ENCODE results near the gene RRAS. TPM values are rescaled to one million over a fixed set of nuclear protein-coding genes. Genes with fewer than 3 reads are reported as not detected.
"Not testable (repeated sequence)": the region's sequence is repeated elsewhere in the genome, so short reads cannot be mapped to it uniquely, and the experiment has no call there.

Gene RRAS
- polyA plus RNA-seq, 1 experiment, result 64.2 TPM

DNA sequence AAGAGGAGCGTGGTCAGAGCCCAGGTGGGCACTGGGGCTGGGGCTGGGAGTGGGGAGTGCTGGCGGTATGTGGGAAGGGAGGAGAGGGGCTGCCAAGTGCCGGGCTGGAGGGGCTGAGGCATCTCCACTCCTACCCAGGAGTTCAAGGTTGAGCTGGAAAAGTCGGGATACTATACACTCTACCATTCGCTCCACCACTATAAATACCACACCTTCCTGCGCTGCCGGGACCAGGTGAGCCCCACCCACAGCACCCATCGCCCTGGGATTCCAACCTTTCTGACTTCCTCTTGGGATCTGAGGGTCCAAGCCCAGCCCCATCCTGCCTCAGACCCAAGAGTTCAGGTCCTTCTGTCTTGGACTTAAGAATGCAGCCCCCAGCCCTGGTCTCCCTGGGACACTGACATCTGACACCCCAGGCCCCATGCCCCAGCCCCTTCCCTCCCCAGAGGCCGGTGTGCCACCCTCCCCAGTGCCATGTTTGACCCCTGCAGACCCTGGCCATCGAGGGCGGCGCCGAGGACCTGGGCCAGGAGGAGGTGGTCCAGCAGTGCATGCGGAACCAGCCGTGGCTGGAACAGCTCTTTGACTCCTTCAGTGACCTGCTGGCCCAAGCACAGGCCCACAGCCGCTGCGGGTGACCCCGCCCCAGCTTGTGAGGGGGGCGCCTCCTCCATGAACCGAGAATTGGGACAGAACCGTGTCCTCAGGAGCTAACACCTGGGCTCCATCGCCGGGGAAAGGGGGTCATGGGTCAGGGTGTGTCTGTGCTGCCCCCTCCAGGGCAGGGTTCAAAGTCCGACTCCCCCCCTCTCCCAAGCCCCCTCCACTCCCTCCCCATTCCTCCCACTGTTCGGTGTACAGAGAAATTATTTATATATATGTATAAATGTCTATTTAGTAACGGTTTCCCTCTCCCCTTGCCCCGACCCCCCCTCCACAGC is 14.7 kb downstream of the RRAS start:
- H3K27me3 ChIP-seq (ENCODE audit: control insufficient read depth, insufficient read depth, low read length), result no peaks in the 10 kb centered on the region
- DNase-seq (ENCODE audit: low read depth, low spot score), result no peak
- no peak overlapping the region for H3K27ac ChIP-seq (ENCODE audit: low read depth, low read length)
- no peak overlapping the region for H3K4me3 ChIP-seq (ENCODE audit: low read depth, low read length)
- POLR2A ChIA-PET, result interaction anchor here (1.1 kb wide), 1 partner anchor 17 kb away, joined by 5 read pairs; the partner anchor contains the start of gene SCAF1
- CTCF ChIA-PET, result interaction anchor here (0.6 kb wide), 1 partner anchor 51 kb away, joined by 3 read pairs; no protein-coding TSS in a partner anchor
- TF ChIP-seq, protein P1, sequence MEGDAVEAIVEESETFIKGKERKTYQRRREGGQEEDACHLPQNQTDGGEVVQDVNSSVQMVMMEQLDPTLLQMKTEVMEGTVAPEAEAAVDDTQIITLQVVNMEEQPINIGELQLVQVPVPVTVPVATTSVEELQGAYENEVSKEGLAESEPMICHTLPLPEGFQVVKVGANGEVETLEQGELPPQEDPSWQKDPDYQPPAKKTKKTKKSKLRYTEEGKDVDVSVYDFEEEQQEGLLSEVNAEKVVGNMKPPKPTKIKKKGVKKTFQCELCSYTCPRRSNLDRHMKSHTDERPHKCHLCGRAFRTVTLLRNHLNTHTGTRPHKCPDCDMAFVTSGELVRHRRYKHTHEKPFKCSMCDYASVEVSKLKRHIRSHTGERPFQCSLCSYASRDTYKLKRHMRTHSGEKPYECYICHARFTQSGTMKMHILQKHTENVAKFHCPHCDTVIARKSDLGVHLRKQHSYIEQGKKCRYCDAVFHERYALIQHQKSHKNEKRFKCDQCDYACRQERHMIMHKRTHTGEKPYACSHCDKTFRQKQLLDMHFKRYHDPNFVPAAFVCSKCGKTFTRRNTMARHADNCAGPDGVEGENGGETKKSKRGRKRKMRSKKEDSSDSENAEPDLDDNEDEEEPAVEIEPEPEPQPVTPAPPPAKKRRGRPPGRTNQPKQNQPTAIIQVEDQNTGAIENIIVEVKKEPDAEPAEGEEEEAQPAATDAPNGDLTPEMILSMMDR (IDR thresholded peaks at IDR 0.05; ENCODE audit: low read depth, low read length), result no peak
- no peaks in the 10 kb centered on the region; the same call in 1 of the 2 replicates for H3K9me3 ChIP-seq (ENCODE audit: control insufficient read depth, insufficient read depth, low read length)

DNA sequence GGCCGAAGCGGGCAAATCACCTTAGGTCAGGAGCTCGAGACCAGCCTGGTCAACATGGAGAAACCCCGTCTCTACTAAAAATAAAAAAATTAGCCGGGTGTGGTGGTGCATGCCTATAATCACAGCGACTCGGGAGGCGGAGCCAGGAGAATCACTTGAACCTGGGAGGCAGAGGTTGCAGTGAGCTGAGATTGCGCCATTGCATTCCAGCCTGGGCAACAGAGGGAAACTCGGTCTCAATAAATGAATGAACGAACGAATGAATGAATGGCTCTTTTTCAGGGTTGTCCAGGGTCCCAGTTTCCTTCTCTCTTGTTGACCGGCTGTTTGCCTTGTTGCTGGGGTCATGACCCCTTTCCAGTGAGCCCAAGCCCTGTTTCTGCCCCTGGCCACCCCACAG is 22.1 kb downstream of the RRAS start:
- POLR2A ChIA-PET, result interaction anchor here (1.3 kb wide), 1 partner anchor 25 kb away, joined by 3 read pairs; no protein-coding TSS in a partner anchor
- H3K9me3 ChIP-seq (ENCODE audit: control insufficient read depth, insufficient read depth, low read length); CTCF ChIA-PET; H3K4me3 ChIP-seq (ENCODE audit: low read depth, low read length); H3K27ac ChIP-seq (ENCODE audit: low read depth, low read length); H3K27me3 ChIP-seq (ENCODE audit: control insufficient read depth, insufficient read depth, low read length); DNase-seq (ENCODE audit: low read depth, low spot score): not testable (repeated sequence)

DNA sequence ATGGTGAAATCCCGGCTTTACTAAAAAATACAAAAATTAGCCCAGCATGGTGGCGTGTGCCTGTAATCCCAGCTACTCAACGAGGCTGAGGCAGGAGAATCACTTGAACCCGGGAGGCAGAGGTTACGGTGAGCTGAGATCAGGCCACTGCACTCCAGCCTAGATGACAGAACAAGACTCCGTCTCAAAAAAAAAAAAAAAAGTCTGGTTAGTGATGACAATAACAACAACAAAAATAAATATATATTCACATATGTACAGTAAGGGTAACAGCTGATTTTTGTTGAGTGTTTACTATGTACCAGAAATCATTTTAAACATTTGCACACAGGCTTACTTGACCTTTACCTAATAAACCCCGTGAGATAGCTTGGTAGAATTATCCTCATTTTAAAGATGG is 23.0 kb downstream of the RRAS start:
- DNase-seq (ENCODE audit: low read depth, low spot score), result no peak
- POLR2A ChIA-PET, result interaction anchor here (1.3 kb wide), 1 partner anchor 24 kb away, joined by 3 read pairs; no protein-coding TSS in a partner anchor
- H3K27ac ChIP-seq (ENCODE audit: low read depth, low read length), result no peak overlapping the region
- peaks cover 3% of the 10 kb centered on the region; the same call in 1 of the 2 replicates for H3K9me3 ChIP-seq (ENCODE audit: control insufficient read depth, insufficient read depth, low read length)
- no peak overlapping the region for H3K4me3 ChIP-seq (ENCODE audit: low read depth, low read length)
- CTCF ChIA-PET, result no interaction called here
- TF ChIP-seq, protein P1 (IDR thresholded peaks at IDR 0.05; ENCODE audit: low read depth, low read length), result no peak
- H3K27me3 ChIP-seq (ENCODE audit: control insufficient read depth, insufficient read depth, low read length), result no peaks in the 10 kb centered on the region

DNA sequence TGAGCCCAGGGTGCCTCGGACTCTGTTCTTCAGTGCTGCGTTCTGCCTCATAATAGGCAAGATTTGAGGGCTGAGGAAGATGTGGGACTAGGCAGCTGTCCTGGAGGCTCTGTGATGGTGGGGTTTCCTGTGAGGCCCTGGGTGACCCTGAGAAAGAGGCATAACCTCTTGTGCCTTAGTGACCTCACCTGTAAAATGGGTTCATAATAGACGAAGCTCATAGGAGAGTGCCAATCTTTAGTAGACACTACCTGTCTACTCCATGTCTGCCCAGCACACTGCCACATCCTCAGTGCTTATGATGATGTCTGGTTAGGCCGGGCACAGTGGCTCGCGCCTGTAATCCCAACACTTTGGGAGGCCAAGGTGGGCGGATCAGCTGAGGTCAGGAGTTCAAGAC is 23.4 kb downstream of the RRAS start:
- H3K27ac ChIP-seq (ENCODE audit: low read depth, low read length), result no peak overlapping the region
- ChIA-PET CTCF (no interaction called here), POLR2A (no interaction called here)
- no peaks in the 10 kb centered on the region for H3K27me3 ChIP-seq (ENCODE audit: control insufficient read depth, insufficient read depth, low read length)
- H3K4me3 ChIP-seq (ENCODE audit: low read depth, low read length), result no peak overlapping the region
- no peak for DNase-seq (ENCODE audit: low read depth, low spot score)
- TF ChIP-seq, protein P1 (IDR thresholded peaks at IDR 0.05; ENCODE audit: low read depth, low read length), result no peak
- peaks cover 3% of the 10 kb centered on the region; the same call in 1 of the 2 replicates for H3K9me3 ChIP-seq (ENCODE audit: control insufficient read depth, insufficient read depth, low read length)

DNA sequence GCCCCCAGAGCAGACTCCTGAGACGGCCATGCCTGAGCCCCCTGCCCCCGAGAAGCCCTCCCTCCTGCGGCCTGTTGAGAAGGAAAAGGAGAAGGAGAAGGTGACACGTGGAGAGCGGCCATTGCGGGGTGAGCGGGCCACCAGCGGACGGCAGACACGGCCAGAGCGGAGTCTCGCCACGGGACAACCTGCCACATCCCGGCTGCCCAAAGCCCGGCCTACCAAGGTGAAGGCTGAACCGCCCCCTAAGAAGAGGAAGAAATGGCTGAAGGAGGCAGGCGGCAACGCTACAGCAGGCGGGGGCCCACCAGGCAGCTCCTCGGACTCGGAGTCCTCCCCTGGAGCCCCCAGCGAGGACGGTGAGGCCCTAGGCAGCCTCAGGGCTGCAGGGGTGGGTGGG is 24.1 kb downstream of the RRAS start:
- no peaks in the 10 kb centered on the region for H3K27me3 ChIP-seq (ENCODE audit: control insufficient read depth, insufficient read depth, low read length)
- H3K27ac ChIP-seq (ENCODE audit: low read depth, low read length), result no peak overlapping the region
- DNase-seq (ENCODE audit: low read depth, low spot score), result no peak
- POLR2A ChIA-PET, result interaction anchor here (0.5 kb wide), 1 partner anchor 270 kb away, joined by 8 read pairs; no protein-coding TSS in a partner anchor
- peaks cover 3% of the 10 kb centered on the region; the same call in 1 of the 2 replicates for H3K9me3 ChIP-seq (ENCODE audit: control insufficient read depth, insufficient read depth, low read length)
- TF ChIP-seq, protein P1 (IDR thresholded peaks at IDR 0.05; ENCODE audit: low read depth, low read length), result no peak
- no peak overlapping the region for H3K4me3 ChIP-seq (ENCODE audit: low read depth, low read length)
- CTCF ChIA-PET, result interaction anchor here (0.7 kb wide), 2 partner anchors 12 to 17 kb away, joined by 5 read pairs; no protein-coding TSS in a partner anchor

Measured in AG04450 (cell line).